Skin of body (tissue), 2 donors: ENCODE results near the gene DHRS12. TPM values are rescaled to one million over a fixed set of nuclear protein-coding genes. Genes with fewer than 3 reads are reported as not detected.

Experiments used
- DNase-seq: peaks from one replicate; lab custom pipeline; 2025; lab: John Stamatoyannopoulos, UW
- total RNA-seq: library from RNA; depleted of rRNA; stranded (reverse); fragments of >200 nt; gene quantifications from one replicate; pipeline ENCODE4 v1.2.3, GENCODE V29; 2014

The DHRS12 gene
- total RNA-seq, 1 donor from 2014 or later: 8.7 TPM

GRCh38 chr13:51783428-51784094, 20.4 kb downstream of the DHRS12 start:
- no peak for DNase-seq

- no peak for DNase-seq
These were observed 21.8 kb downstream of the DHRS12 start for GRCh38 chr13:51782026-51782710.

- no peak for DNase-seq
These were observed 22.5 kb downstream of the DHRS12 start for GRCh38 chr13:51781246-51782022.

GRCh38 chr13:51780099-51780498, 23.9 kb downstream of the DHRS12 start:
- DNase-seq: no peak

GRCh38 chr13:51778392-51778791, 25.6 kb downstream of the DHRS12 start:
- DNase-seq: no peak

GRCh38 chr13:51777921-51778320, 26.0 kb downstream of the DHRS12 start:
- no peak for DNase-seq

- no peak for DNase-seq
These were observed 27.8 kb downstream of the DHRS12 start for GRCh38 chr13:51776179-51776578.

- no peak for DNase-seq
These were observed 30.4 kb downstream of the DHRS12 start for GRCh38 chr13:51773515-51773914.

- DNase-seq: no peak
These were observed 31.2 kb downstream of the DHRS12 start for GRCh38 chr13:51772781-51773180.

- DNase-seq: no peak
These were observed 31.9 kb downstream of the DHRS12 start for GRCh38 chr13:51772105-51772455.

GRCh38 chr13:51771418-51772104, 32.4 kb downstream of the DHRS12 start:
- DNase-seq: no peak

- no peak for DNase-seq
These were observed 33.1 kb downstream of the DHRS12 start for GRCh38 chr13:51770681-51771417.

GRCh38 chr13:51770160-51770559, 33.8 kb downstream of the DHRS12 start:
- no peak for DNase-seq

GRCh38 chr13:51769455-51770127, 34.4 kb downstream of the DHRS12 start:
- no peak for DNase-seq

- DNase-seq: no peak
These were observed 35.0 kb downstream of the DHRS12 start for GRCh38 chr13:51768976-51769375.

GRCh38 chr13:51768378-51768921, 35.5 kb downstream of the DHRS12 start:
- no peak for DNase-seq

GRCh38 chr13:51767100-51767499, 36.9 kb downstream of the DHRS12 start:
- DNase-seq: no peak

- DNase-seq: no peak
These were observed 38.8 kb downstream of the DHRS12 start for GRCh38 chr13:51765142-51765515.

- DNase-seq: no peak
These were observed 39.5 kb downstream of the DHRS12 start for GRCh38 chr13:51764184-51765141.
